Measurements from ENCODE around the gene NEK5. TPM values are rescaled to one million over a fixed set of nuclear protein-coding genes. Genes with fewer than 3 reads are reported as not detected.

Gene NEK5
- total and polyA plus RNA-seq, 2 donors: 0.28 to 0.34 TPM

GRCh38 chr13:51995677-51996551 is 133.0 kb downstream of the NEK5 start:
- no peak for DNase-seq (ENCODE audit: low read depth in 6 of 9, low spot score in 9 of 9)
- no peak overlapping the region for H3K4me3 ChIP-seq (ENCODE audit: low read length in 2 of 2)
- H3K27ac ChIP-seq (ENCODE audit: low read depth in 1 of 2, low read length in 1 of 2): no peak overlapping the region
- H3K27me3 ChIP-seq (ENCODE audit: control insufficient read depth in 2 of 2, insufficient read depth in 1 of 2, low read length in 1 of 2): no peaks in the 10 kb centered on the region
- peaks cover 0 to 7% of the 10 kb centered on the region in 2 donors for H3K4me1 ChIP-seq (ENCODE audit: control insufficient read depth in 2 of 2, insufficient read depth in 2 of 2, low read length in 2 of 2)
- no peaks in the 10 kb centered on the region for H3K36me3 ChIP-seq (ENCODE audit: control insufficient read depth in 2 of 2, insufficient read depth in 2 of 2, low read length in 1 of 2)
- H3K9me3 ChIP-seq (ENCODE audit: control insufficient read depth in 2 of 2, insufficient read depth in 1 of 2, low read length in 1 of 2): no peaks in the 10 kb centered on the region
- WGBS: 59% methylated on average over 9 of the region's 9 CpGs

GRCh38 chr13:51993713-51994112 is 135.2 kb downstream of the NEK5 start:
- H3K27me3 ChIP-seq (ENCODE audit: control insufficient read depth in 2 of 2, insufficient read depth in 1 of 2, low read length in 1 of 2): no peaks in the 10 kb centered on the region
- H3K9me3 ChIP-seq (ENCODE audit: control insufficient read depth in 2 of 2, insufficient read depth in 1 of 2, low read length in 1 of 2): no peaks in the 10 kb centered on the region
- no peak overlapping the region for H3K4me3 ChIP-seq (ENCODE audit: low read length in 2 of 2)
- no peak for DNase-seq (ENCODE audit: low read depth in 6 of 9, low spot score in 9 of 9)
- WGBS: 98% methylated on average over 2 of the region's 2 CpGs
- peaks cover 0 to 1% of the 10 kb centered on the region in 2 donors for H3K4me1 ChIP-seq (ENCODE audit: control insufficient read depth in 2 of 2, insufficient read depth in 2 of 2, low read length in 2 of 2)
- no peak overlapping the region for H3K27ac ChIP-seq (ENCODE audit: low read depth in 1 of 2, low read length in 1 of 2)
- no peaks in the 10 kb centered on the region for H3K36me3 ChIP-seq (ENCODE audit: control insufficient read depth in 2 of 2, insufficient read depth in 2 of 2, low read length in 1 of 2)

- no peak overlapping the region for H3K4me3 ChIP-seq (ENCODE audit: low read length in 2 of 2)
- H3K9me3 ChIP-seq (ENCODE audit: control insufficient read depth in 2 of 2, insufficient read depth in 1 of 2, low read length in 1 of 2): no peaks in the 10 kb centered on the region
- no peak for DNase-seq (ENCODE audit: low read depth in 6 of 9, low spot score in 9 of 9)
- H3K27me3 ChIP-seq (ENCODE audit: control insufficient read depth in 2 of 2, insufficient read depth in 1 of 2, low read length in 1 of 2): no peaks in the 10 kb centered on the region
- H3K27ac ChIP-seq (ENCODE audit: low read depth in 1 of 2, low read length in 1 of 2): no peak overlapping the region
- no peaks in the 10 kb centered on the region for H3K4me1 ChIP-seq (ENCODE audit: control insufficient read depth in 2 of 2, insufficient read depth in 2 of 2, low read length in 2 of 2)
- WGBS: 97% methylated on average over 3 of the region's 3 CpGs
- H3K36me3 ChIP-seq (ENCODE audit: control insufficient read depth in 2 of 2, insufficient read depth in 2 of 2, low read length in 1 of 2): no peaks in the 10 kb centered on the region
Measured at GRCh38 chr13:51988988-51989618, 139.8 kb downstream of the NEK5 start.

Other genes with a start within 250 kb of the NEK5 start
- gene ATP7B, start 117.6 kb downstream of the NEK5 start, total RNA-seq: 1.8 TPM
- gene ATP7B, start 117.6 kb downstream of the NEK5 start, polyA plus RNA-seq: 1.2 TPM
- gene ALG11, start 116.7 kb downstream of the NEK5 start, total RNA-seq: 11.1 TPM
- 9.2 TPM for gene ALG11, start 116.7 kb downstream of the NEK5 start, polyA plus RNA-seq
- 10.2 TPM for gene UTP14C, start 104.4 kb downstream of the NEK5 start, total RNA-seq
- gene UTP14C, start 104.4 kb downstream of the NEK5 start, polyA plus RNA-seq: 5.7 TPM
- gene NEK3, start 30.5 kb upstream of the NEK5 start, total RNA-seq: 8.1 TPM
- gene NEK3, start 30.5 kb upstream of the NEK5 start, polyA plus RNA-seq: 41.9 TPM